ENCODE measurements around the gene SEPTIN1.

The SEPTIN1 gene

DNA sequence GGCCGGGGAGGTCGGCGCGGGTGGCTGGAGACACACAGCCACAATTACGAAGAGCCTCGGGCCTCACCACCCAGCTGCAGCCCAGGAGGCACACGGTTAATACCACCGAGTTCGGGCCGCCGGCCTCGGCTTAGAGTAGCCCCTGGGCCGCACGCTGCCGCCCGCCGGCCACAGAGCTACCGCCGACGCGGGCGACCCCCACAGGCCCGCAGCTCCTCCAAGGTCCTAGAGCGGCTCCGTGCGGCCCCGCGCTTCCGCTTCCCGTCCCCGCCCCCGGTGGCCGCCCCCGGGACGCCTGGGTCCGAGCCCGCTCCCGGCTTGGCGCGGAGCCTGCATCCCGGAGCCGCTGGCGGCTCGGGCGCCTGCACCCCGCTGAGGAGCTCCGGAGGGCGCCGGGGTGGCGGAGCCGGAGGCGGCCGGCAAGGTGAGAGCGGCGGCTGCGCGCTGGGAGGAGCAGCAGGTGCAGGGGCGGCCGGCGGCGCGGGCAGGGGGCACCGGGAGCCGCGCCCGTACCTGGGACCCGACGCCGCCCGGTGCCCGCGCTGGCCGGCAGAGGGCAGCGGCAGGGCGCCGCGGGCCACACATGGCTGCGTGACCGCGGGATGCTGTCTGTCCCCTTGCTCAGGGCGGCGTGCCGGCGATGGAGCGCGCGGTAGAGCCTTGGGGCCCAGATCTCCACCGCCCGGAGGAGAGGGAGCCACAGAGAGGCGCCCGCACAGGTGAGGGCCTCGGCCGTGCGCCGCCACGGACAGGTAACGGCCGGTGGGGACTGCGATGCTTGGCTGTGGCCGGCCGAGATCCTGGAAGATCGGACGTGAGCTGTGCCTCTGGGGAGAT lies 13.0 kb upstream of the SEPTIN1 start, which contains the start of gene ZNF48:
ZNF48 (plus strand) TSS at position 266 of the 837 bp plus-strand sequence; CDS start at position 641, 375 bp downstream.
- peak; percentile 82 for FAIRE-seq
- peak; percentile 83 for DNase-seq (ENCODE audit: insufficient read length, low spot score)
- TF ChIP-seq PAX5 (IDR thresholded peaks at IDR 0.05; ENCODE audit: insufficient read depth, low read length, severe bottlenecking) = peak; percentile 26
- TF ChIP-seq POLR2A (IDR thresholded peaks at IDR 0.05; ENCODE audit: low read depth, low read length) = no peak
- no peak for TF ChIP-seq POU2F2 (IDR thresholded peaks at IDR 0.05; ENCODE audit: low read depth, low read length)
- no peak for TF ChIP-seq POLR2AphosphoS5 (IDR thresholded peaks at IDR 0.05; ENCODE audit: low read depth, low read length)
- peak; percentile 11; the same call in 1 of the 2 replicates for TF ChIP-seq SPI1 (IDR thresholded peaks at IDR 0.05; ENCODE audit: low read depth, low read length)
- no peak for TF ChIP-seq TAF1 (IDR thresholded peaks at IDR 0.05; ENCODE audit: low read depth, low read length)

- TF ChIP-seq SPI1 (IDR thresholded peaks at IDR 0.05; ENCODE audit: low read depth, low read length) (no peak), TAF1 (IDR thresholded peaks at IDR 0.05; ENCODE audit: low read depth, low read length) (no peak), POU2F2 (IDR thresholded peaks at IDR 0.05; ENCODE audit: low read depth, low read length) (no peak), POLR2AphosphoS5 (IDR thresholded peaks at IDR 0.05; ENCODE audit: low read depth, low read length) (no peak), POLR2A (IDR thresholded peaks at IDR 0.05; ENCODE audit: low read depth, low read length) (no peak), PAX5 (IDR thresholded peaks at IDR 0.05; ENCODE audit: insufficient read depth, low read length, severe bottlenecking) (no peak)
- DNase-seq (ENCODE audit: insufficient read length, low spot score) (no peak), FAIRE-seq (no peak)
These were observed 12.3 kb upstream of the SEPTIN1 start for GRCh38 chr16:30394592-30395154.

GRCh38 chr16:30383521-30383920 lies 1.2 kb upstream of the SEPTIN1 start:
- DNase-seq (ENCODE audit: insufficient read length, low spot score) (no peak), FAIRE-seq (no peak)
- TF ChIP-seq POU2F2 (IDR thresholded peaks at IDR 0.05; ENCODE audit: low read depth, low read length) (no peak), SPI1 (IDR thresholded peaks at IDR 0.05; ENCODE audit: low read depth, low read length) (no peak)

DNA sequence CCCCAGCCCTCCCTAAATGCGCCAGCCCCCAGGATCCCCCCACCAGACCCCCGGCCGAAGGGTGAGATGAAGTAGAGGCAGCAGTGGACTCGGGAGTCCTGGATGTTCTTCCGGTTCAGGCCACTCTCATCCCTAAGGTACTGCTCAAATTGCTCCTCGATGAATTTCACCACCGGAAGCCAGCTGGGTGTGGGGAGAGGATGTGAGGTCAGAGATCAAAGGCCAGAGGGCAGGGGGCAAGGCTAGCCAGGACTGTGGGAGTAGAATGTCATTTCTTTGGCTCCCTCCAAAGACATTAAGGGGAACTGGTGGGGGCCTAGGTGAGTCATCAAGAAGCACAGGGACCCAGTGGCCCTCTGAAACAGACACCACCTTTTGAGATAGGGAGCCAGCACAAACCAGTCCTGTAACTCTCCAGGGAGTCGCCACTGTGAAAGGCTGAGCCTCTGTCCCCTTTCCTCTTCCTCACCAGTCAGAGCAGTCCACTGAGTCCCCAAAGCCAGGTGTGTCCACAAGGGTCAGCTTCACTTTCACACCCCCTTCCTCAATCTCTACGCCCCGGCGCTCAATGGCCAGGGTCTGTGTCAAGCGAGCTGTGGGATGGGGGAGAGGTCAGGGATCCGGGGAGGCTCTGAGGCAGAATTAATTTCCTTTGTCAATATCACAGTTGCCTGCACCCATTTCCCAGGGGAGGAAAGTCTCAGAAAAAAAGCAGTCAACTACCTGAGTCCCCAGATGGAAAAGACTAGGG lies 895 bp downstream of the SEPTIN1 start:
- FAIRE-seq (no peak), DNase-seq (ENCODE audit: insufficient read length, low spot score) (no peak)
- no peak for TF ChIP-seq POLR2AphosphoS5 (IDR thresholded peaks at IDR 0.05; ENCODE audit: low read depth, low read length)
- no peak for TF ChIP-seq POLR2A (IDR thresholded peaks at IDR 0.05; ENCODE audit: low read depth, low read length)
- TF ChIP-seq POU2F2 (IDR thresholded peaks at IDR 0.05; ENCODE audit: low read depth, low read length) = no peak
- 0 out of 2 replicates have a peak, but pooled peaks have one; percentile 3 for TF ChIP-seq SPI1 (IDR thresholded peaks at IDR 0.05; ENCODE audit: low read depth, low read length)
- no peak for TF ChIP-seq TAF1 (IDR thresholded peaks at IDR 0.05; ENCODE audit: low read depth, low read length)
- no peak for TF ChIP-seq PAX5 (IDR thresholded peaks at IDR 0.05; ENCODE audit: insufficient read depth, low read length, severe bottlenecking)

DNA sequence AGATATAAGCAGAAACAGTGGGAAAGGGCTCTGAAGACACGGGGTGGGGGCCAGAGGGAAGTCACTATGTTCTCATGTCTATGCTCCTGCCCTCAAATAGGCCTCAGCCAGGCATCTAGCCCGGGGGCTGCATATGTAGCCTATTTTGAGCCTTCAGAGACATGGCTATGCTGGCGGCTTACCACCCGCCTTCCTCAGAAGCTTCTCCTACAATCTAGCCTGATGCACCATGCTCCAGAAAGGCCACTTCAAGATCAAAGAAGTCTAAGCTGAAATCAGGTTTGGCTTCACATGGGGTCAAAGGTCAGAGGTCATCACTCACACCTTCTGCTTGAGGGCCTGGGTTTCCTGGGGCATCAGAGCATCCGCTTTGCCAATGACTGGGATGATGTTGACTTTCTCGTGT lies 1.6 kb downstream of the SEPTIN1 start:
- TF ChIP-seq PAX5 (IDR thresholded peaks at IDR 0.05; ENCODE audit: insufficient read depth, low read length, severe bottlenecking) = no peak
- no peak for TF ChIP-seq POLR2A (IDR thresholded peaks at IDR 0.05; ENCODE audit: low read depth, low read length)
- no peak for TF ChIP-seq TAF1 (IDR thresholded peaks at IDR 0.05; ENCODE audit: low read depth, low read length)
- no peak for TF ChIP-seq POU2F2 (IDR thresholded peaks at IDR 0.05; ENCODE audit: low read depth, low read length)
- no peak for TF ChIP-seq POLR2AphosphoS5 (IDR thresholded peaks at IDR 0.05; ENCODE audit: low read depth, low read length)
- no peak for TF ChIP-seq SPI1 (IDR thresholded peaks at IDR 0.05; ENCODE audit: low read depth, low read length)
- DNase-seq (ENCODE audit: insufficient read length, low spot score) = no peak
- FAIRE-seq = no peak

GRCh38 chr16:30380072-30380802 lies 2.1 kb downstream of the SEPTIN1 start:
- DNase-seq (ENCODE audit: insufficient read length, low spot score) = no peak
- FAIRE-seq = no peak
- no peak for TF ChIP-seq POLR2AphosphoS5 (IDR thresholded peaks at IDR 0.05; ENCODE audit: low read depth, low read length)
- no peak for TF ChIP-seq TAF1 (IDR thresholded peaks at IDR 0.05; ENCODE audit: low read depth, low read length)
- no peak for TF ChIP-seq SPI1 (IDR thresholded peaks at IDR 0.05; ENCODE audit: low read depth, low read length)
- TF ChIP-seq POU2F2 (IDR thresholded peaks at IDR 0.05; ENCODE audit: low read depth, low read length) = no peak
- TF ChIP-seq POLR2A (IDR thresholded peaks at IDR 0.05; ENCODE audit: low read depth, low read length) = no peak
- no peak for TF ChIP-seq PAX5 (IDR thresholded peaks at IDR 0.05; ENCODE audit: insufficient read depth, low read length, severe bottlenecking)

GRCh38 chr16:30379158-30379783 lies 3.1 kb downstream of the SEPTIN1 start:
- FAIRE-seq = no peak
- no peak for TF ChIP-seq SPI1 (IDR thresholded peaks at IDR 0.05; ENCODE audit: low read depth, low read length)
- no peak for TF ChIP-seq POLR2A (IDR thresholded peaks at IDR 0.05; ENCODE audit: low read depth, low read length)
- no peak for TF ChIP-seq POU2F2 (IDR thresholded peaks at IDR 0.05; ENCODE audit: low read depth, low read length)
- no peak for TF ChIP-seq PAX5 (IDR thresholded peaks at IDR 0.05; ENCODE audit: insufficient read depth, low read length, severe bottlenecking)
- TF ChIP-seq TAF1 (IDR thresholded peaks at IDR 0.05; ENCODE audit: low read depth, low read length) = no peak
- TF ChIP-seq POLR2AphosphoS5 (IDR thresholded peaks at IDR 0.05; ENCODE audit: low read depth, low read length) = no peak
- no peak for DNase-seq (ENCODE audit: insufficient read length, low spot score)

Data from GM12891 (cell line).